Stimulated activated CD4-positive, alpha-beta T cell treated with anti-CD3 and anti-CD28 coated beads, Interleukin-1b, Interleukin-23, amount 100 ng/mL, for 48 hours (primary cell): ENCODE data around the gene TNNC2.

ENCODE experiments used
- DNase-seq: peaks from one replicate; pipeline ENCODE4 v3.0.0-alpha.2; 2020

The TNNC2 gene

DNA sequence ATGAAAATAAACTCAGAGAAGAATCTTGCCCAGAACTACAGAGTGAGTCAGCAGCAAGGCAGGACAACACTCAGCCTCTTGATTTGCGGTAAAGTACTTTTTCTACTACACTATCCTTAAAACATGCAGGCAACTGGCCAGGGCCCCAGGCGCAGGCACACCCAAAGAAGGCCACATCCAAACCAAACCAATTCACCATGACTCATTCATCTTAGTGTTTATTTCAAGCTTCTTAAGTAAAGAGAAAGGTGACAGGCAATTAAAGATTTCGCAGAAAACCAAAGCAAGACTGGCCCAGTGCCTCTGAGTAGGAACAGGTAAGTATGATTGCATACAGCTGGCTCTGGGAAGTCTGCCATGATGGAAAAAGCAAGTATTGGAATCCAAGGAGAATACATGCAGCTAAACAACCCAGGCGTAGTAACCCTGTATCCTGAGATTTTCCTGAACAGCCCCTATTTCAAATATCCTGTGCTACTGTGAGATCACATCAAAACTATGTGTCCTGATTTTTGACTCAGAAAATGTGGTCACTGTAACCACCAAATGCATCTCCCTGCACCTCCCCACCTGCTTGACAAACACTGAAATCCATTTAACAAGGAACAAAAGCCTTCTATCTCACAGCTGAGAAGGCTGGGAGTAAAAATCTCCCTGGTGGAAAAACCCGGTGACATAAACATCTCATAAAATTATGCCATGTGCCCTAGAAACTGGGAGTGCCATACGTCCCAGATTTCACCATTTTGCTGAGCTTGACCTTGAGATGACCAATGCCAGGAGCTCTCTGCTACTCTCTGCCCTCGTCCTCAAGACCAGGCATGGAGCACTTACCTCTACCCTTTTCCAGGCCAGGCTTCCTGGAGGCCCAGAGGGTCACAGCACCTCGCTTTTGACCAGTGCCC lies 47.8 kb downstream of the TNNC2 start:
- no peak for DNase-seq

DNA sequence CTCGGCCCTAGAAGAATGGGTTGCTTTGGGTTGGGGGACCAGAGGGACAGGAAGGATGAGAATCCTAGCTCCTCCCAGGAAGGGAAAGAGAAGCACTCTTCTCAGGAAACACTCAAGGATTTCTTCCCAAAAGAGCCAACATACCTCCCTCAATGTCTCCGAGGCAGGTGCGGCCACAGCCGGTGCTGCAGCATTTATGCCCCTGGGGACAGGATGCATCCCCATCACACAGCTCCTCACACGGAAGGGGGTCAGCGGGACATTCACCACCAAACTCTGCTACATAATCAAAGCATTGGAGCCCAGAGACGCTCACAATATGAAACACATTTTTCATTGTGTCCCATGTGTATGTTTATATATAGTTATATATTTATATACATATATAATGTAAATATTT lies 50.2 kb downstream of the TNNC2 start:
- no peak for DNase-seq

DNA sequence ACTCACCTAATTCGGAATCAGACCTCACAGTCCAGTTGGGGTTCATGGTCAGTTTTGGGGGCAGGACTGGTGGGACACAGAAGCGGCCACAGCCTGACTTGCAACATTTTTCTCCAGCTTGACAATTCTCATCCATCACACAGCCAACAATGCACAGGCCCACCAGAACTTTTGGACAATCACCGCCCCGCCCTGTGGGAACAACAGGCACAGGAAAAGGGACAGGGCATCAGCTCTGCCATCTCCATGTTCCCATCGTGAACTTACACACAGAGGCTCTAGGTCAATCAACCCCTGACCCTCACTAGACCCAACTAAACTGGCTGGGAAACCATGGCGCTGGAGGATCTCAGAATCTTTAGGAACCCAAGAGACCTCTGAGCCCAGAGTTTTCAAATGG lies 51.7 kb downstream of the TNNC2 start:
- no peak for DNase-seq

DNA sequence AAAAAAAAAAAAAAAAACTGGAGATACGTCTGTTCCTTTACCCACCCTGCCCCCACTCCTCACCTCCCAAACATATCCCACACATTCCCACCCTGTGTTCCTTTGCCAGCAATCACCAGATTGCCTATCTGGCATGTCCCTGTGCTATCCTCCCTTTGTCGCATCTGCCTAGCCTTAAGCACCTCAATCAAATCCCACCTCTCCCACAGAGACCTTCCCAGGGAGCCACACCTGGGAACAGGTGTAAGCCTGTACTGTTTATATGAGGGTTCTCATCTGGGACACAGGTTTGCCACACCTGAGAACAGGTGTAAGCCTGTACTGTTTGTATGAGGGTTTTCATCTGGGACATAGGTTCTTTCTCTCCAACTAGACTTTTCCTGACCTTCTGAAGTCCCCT lies 52.2 kb downstream of the TNNC2 start:
- DNase-seq: no peak
